ENCODE results near the gene SNRNP40. TPM values are rescaled to one million over a fixed set of nuclear protein-coding genes. Genes with fewer than 3 reads are reported as not detected.

The SNRNP40 gene
- polyA plus RNA-seq, 1 experiment: 53.1 TPM

DNA sequence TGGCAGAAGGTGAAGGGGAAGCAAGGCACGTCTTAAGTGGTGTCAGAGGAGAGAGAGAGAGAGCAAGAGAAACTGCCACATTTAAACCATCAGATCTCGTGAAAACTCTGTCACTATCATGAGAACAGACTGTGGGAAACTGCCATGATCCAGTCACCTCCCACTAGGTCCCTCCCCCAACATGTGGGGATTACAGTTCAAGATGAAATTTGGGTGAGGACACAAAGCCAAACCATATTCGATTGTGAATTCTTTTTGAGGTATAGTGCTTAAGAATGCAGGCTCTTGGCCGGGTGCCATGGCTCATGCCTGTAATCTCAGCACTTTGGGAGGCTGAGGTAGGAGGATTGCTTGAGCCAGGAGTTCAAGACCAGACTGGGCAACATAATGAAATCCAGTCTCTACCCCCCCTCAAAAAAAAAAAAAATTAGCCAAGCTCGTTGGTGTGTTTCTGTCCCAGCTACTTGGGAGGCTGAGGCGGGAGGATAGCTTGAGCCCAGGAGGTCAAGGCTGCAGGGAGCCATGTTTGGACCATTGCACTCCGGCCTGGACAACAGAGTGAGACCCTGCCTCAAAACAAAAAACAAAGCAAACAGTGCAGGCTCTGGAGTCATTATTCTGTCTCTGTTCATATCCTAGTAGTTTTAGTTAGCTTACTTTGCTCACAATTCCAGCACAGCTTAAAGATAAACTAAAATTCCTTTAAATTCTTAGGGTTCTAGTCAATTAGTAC, 6.3 kb upstream of the SNRNP40 start:
- ChIA-PET CTCF (interaction anchor here (1.8 kb wide), 1 partner anchor 122 kb away, joined by 4 read pairs; no protein-coding TSS in a partner anchor), POLR2A (no interaction called here)
- Histone ChIP-seq H3K27me3 (ENCODE audit: control insufficient read depth, insufficient read depth, low read length) (no peaks in the 10 kb centered on the region), H3K9me3 (ENCODE audit: control insufficient read depth, insufficient read depth, low read length) (no peaks in the 10 kb centered on the region), H3K27ac (ENCODE audit: low read depth, low read length) (no peak overlapping the region), H3K4me3 (ENCODE audit: low read depth, low read length) (no peak overlapping the region)
- DNase-seq (ENCODE audit: low read depth, low spot score): no peak
- TF ChIP-seq, protein P1, sequence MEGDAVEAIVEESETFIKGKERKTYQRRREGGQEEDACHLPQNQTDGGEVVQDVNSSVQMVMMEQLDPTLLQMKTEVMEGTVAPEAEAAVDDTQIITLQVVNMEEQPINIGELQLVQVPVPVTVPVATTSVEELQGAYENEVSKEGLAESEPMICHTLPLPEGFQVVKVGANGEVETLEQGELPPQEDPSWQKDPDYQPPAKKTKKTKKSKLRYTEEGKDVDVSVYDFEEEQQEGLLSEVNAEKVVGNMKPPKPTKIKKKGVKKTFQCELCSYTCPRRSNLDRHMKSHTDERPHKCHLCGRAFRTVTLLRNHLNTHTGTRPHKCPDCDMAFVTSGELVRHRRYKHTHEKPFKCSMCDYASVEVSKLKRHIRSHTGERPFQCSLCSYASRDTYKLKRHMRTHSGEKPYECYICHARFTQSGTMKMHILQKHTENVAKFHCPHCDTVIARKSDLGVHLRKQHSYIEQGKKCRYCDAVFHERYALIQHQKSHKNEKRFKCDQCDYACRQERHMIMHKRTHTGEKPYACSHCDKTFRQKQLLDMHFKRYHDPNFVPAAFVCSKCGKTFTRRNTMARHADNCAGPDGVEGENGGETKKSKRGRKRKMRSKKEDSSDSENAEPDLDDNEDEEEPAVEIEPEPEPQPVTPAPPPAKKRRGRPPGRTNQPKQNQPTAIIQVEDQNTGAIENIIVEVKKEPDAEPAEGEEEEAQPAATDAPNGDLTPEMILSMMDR (IDR thresholded peaks at IDR 0.05; ENCODE audit: low read depth, low read length): no peak

GRCh38 chr1:31300193-31300592, 3.6 kb upstream of the SNRNP40 start:
- ChIA-PET POLR2A (no interaction called here), CTCF (interaction anchor here (0.7 kb wide), 1 partner anchor 117 kb away, joined by 3 read pairs; no protein-coding TSS in a partner anchor)
- TF ChIP-seq, protein P1 (IDR thresholded peaks at IDR 0.05; ENCODE audit: low read depth, low read length): no peak
- Histone ChIP-seq H3K9me3 (ENCODE audit: control insufficient read depth, insufficient read depth, low read length) (no peaks in the 10 kb centered on the region), H3K27ac (ENCODE audit: low read depth, low read length) (no peak overlapping the region), H3K27me3 (ENCODE audit: control insufficient read depth, insufficient read depth, low read length) (no peaks in the 10 kb centered on the region), H3K4me3 (ENCODE audit: low read depth, low read length) (no peak overlapping the region)
- no peak for DNase-seq (ENCODE audit: low read depth, low spot score)

DNA sequence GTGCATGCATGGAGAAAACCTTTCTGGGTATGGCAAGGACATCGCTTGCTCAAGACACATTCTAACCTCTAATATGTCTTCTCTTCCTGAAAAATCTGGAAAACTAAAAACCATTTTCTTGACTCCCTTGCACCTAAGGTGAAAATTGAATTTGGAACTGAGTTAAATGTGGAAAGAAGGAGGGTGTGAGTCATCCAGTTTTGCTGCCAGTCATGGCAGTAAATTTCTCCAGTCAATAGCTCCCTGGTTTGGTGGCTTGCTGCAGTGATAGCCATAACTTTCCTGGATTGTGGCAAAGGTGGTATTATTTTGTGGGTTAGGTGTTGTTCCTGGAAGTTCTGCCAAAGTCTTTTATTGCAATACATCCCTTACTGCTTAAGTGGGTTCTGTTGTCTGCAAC, 2.8 kb upstream of the SNRNP40 start:
- H3K9me3 ChIP-seq (ENCODE audit: control insufficient read depth, insufficient read depth, low read length): no peaks in the 10 kb centered on the region
- TF ChIP-seq, protein P1 (IDR thresholded peaks at IDR 0.05; ENCODE audit: low read depth, low read length): no peak
- H3K27me3 ChIP-seq (ENCODE audit: control insufficient read depth, insufficient read depth, low read length): no peaks in the 10 kb centered on the region
- ChIA-PET POLR2A (no interaction called here), CTCF (no interaction called here)
- H3K4me3 ChIP-seq (ENCODE audit: low read depth, low read length): no peak overlapping the region
- no peak for DNase-seq (ENCODE audit: low read depth, low spot score)
- H3K27ac ChIP-seq (ENCODE audit: low read depth, low read length): no peak overlapping the region

DNA sequence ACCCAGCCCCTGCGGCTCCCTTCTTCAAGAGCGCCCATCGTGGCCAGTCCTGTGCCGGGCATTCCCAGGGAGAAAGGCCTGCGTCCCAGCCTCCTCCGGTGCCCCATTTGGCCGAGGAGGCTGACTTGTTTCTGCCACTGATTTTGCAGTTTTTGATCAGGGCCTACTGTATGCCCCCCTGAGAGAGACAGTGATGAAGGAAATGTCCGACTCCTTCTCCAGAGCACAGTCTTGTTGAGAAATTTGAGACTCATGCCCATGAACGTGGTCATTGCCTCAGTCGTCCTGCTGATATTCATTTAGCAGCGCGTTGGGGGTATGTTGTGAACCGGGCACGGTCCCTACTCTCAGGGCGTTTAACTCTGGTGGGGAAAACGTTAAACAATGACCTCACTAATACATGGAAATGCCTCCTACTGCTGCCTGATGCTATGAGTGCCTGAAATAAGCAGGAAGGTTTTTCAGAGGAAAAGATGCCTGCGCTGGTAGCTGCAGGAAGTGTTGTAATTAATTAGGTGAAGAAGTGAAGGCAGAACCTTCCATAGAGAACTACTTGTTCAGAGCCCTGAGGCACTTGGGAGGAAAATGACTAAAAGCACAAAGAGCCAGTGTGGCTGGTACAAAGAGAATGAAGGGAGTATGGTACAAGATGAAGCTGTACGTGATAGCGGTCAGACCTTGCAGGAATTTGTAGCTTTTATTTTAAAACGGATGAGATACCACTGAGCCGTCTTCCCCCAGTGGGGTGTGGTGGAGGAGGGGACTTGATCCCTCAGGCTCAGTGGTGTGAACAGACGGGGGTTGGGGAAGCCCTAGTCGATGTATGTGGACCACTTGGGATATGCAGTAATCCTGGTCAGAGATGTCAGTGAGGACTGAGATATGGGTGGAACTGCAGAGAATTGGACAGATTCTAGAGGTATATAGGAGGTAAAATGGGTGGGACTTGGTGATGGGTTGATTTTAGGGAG, 974 bp upstream of the SNRNP40 start:
- TF ChIP-seq, protein P1 (IDR thresholded peaks at IDR 0.05; ENCODE audit: low read depth, low read length): no peak
- ChIA-PET CTCF (interaction anchor here (0.5 to 2.5 kb wide), 6 partner anchors 9 to 190 kb away, joined by 3 to 13 read pairs (median 4); no protein-coding TSS in a partner anchor), POLR2A (interaction anchor here (0.7 to 2.4 kb wide), 7 partner anchors 9 to 125 kb away, joined by 3 to 22 read pairs (median 3); no protein-coding TSS in a partner anchor)
- peak overlapping the region; percentile 85 for H3K27ac ChIP-seq (ENCODE audit: low read depth, low read length)
- DNase-seq (ENCODE audit: low read depth, low spot score): no peak
- no peaks in the 10 kb centered on the region for H3K27me3 ChIP-seq (ENCODE audit: control insufficient read depth, insufficient read depth, low read length)
- H3K9me3 ChIP-seq (ENCODE audit: control insufficient read depth, insufficient read depth, low read length): no peaks in the 10 kb centered on the region
- peak overlapping the region; percentile 97 for H3K4me3 ChIP-seq (ENCODE audit: low read depth, low read length)

Data from AG04450 (cell line).